HG03280 (cell line): Measurements from ENCODE around the gene TFB2M.
"Not testable (repeated sequence)": the region's sequence is repeated elsewhere in the genome, so short reads cannot be mapped to it uniquely, and the experiment has no call there.

ENCODE experiments used
- ATAC-seq: cut with Tn5 transposase; IDR thresholded peaks from one replicate; pipeline ENCODE4 v1.9.1; 2021; ENCODE audit warnings: mild to moderate bottlenecking, moderate library complexity; ENCODE audit not compliant: unreplicated experiment

The TFB2M gene, protein sequence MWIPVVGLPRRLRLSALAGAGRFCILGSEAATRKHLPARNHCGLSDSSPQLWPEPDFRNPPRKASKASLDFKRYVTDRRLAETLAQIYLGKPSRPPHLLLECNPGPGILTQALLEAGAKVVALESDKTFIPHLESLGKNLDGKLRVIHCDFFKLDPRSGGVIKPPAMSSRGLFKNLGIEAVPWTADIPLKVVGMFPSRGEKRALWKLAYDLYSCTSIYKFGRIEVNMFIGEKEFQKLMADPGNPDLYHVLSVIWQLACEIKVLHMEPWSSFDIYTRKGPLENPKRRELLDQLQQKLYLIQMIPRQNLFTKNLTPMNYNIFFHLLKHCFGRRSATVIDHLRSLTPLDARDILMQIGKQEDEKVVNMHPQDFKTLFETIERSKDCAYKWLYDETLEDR

DNA sequence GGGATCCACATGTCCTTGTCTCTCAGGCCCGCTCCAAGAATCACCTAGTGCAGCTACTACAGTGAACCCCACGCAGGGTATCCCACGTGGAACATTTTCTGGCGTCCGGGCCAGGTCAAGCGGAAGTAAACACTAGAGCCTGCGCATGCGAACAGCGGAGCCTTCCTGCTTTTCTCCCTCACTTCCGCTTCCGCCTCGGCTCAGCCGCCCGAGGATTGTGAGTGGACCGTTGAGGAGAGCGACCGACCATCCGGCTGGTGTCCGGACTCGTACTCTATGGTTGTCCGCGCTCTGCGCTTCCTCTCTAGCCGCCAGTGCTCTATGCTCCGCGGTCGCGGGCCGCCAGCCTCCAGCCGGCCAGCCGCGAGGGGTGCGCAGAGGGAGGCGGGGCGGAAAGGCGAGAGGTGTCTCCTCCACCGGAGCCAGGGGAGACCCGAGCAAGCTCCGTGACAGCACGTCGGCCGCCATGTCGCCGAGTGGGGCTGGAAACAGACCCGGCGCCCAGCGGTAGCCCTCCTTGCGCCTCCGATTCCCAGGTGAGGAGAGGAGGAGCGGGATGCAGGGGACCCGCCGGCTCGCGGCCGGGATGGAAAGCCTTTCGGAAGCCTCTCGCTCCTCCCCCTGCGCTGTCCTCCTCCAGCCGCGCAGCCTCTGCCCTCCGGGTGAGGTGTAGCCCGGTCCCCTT lies at the start of gene TFB2M, which contains the start of gene CNST:
Gene TFB2M (minus strand): TSS at position 134 of the 685 bp plus-strand sequence. CDS start 123 bp downstream, at position 11.
Gene CNST (plus strand): TSS at position 329 of the 685 bp plus-strand sequence. CDS start 25,107 bp downstream, outside the sequence.
- ATAC-seq: peak; percentile 95

DNA sequence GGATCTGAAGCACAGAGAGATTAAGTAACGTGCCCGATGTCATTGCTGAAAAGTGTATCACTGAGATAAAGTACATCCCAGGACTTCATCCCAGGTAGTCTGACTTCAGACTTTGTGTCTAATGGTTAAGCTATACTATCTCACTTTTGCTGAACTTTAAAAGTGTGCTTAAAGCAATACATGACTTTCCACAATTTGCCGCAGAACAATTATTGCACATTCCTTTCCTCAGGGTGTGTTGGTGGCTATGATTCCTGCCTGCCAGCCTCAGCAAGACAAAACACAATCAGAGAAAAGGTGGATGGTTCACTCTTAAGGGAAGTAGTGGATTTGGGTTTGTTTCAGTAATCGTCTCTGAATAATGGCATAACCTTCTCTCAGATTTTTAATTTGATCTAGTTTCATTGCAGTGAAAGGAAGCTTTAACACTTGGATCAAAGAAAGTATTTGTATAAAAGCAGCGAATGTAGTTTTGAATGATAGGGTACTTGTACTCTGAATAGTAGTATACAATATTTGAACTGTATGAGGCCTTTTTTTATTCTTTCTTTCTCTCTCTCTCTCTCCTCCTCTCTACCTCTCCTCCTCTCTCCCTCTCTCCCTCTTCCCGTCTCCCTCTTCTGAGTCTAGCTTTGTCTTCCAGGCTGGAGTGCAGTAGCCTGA lies 47.2 kb upstream of the TFB2M start:
- ATAC-seq: no peak

DNA sequence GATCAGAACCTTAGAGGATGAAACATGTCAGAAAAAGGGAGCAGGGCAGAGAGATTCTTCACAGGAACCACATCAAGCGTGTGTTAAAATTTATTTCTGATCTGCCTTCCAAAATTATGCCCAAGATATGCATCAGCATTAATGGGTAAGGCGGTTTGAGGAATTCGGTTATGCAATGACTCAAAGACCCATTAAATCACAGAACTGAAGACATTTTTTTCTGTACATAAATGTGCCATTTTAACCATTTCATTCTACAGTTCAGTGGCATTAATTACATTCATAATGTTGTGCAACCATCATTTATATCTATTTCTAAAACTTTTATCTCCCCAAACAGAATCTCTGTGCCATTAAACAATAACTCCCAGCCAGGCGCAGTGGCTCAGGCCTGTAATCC lies 43.6 kb upstream of the TFB2M start:
- ATAC-seq: no peak

DNA sequence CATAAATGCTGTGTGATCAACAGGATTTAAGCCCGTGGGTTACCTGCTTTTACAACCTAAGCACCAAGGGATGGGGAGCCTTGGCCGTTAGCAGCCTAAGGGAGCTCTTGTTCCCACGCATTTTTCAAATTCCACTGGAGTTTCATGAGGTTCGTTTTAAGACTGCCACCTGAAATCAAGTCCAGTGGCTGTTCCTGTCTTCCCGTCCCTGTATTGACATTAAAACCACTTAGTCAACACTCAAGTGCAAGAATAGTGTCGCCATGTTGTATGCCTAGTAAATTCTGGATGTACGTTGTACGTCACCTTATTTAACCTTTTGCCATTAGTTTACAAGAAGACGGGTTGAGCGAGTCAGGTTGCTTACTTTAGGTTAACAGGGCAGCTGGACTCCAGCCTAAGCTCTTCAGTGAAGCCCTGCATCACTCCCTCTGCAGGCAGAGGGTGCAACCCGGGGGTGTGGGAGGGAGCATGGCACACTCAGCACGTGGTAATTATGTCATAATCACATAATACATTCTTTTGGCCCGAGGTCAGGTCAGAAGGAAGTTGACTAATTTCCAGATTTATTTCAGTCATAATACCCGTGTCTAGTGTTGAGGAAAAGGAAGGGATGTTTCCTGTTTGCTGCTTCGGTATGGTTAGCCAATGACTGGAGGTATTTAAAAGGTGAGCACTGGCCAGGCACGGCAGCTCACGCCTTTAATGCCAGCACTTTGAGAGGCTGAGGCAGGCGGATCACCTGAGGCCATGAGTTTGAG lies 42.7 kb upstream of the TFB2M start:
- ATAC-seq: no peak

DNA sequence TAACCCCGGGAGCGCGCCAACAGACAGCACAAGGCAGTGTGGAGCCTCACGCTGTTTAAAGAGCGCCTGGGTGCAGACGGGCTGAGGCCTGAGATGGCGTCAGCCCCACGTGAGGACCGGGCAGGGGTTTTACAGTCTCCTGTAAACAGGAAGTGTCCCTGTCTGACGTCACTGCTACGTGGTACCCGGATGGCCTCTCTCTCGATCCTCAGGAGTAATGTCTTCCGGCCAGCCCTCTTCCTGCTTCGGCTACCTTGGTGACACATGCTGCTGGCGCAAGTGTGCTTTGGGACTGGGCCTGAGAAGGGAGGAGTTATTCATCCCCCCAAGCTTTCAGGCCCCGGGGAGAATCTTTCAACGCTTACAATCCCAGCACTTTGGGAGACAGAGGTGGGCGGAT lies 41.4 kb upstream of the TFB2M start:
- no peak for ATAC-seq

DNA sequence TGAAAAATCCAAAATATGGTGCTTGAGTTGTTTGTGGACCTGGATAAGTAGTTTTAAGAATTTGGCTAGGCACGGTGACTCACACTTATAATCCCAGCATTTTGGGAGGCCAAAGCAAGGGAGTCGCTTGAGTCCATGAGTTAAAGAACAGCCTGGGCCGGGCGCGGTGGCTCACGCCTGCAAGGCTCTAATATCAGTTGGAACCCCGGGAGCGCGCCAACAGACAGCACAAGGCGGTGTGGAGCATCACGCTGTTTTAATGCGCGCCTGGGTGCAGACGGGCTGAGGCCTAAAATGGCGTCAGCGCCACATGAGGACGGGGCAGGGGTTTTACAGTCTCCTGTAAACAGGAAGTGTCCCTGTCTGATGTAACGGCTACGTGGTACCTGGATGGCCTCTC lies 39.2 kb upstream of the TFB2M start:
- not testable (repeated sequence) for ATAC-seq

DNA sequence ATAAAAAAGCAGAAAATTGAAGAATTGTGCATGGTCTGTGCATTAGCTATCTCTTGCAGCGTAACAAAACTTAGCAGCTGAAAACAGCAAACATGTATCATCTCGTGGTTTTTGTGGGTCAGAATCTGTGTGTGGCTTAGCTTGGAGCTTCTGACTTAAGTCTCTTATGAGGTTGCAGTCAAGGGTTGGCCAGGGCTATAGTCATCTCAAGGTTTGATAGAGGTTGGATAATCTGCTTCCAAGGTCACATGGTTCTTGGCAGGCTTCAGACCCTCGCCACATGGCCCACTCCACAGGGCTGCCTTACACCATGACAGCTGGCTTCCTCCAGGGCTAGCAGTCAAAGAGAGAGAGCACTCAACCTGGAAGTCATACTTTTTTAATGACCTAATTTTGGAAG lies 36.1 kb upstream of the TFB2M start:
- no peak for ATAC-seq

DNA sequence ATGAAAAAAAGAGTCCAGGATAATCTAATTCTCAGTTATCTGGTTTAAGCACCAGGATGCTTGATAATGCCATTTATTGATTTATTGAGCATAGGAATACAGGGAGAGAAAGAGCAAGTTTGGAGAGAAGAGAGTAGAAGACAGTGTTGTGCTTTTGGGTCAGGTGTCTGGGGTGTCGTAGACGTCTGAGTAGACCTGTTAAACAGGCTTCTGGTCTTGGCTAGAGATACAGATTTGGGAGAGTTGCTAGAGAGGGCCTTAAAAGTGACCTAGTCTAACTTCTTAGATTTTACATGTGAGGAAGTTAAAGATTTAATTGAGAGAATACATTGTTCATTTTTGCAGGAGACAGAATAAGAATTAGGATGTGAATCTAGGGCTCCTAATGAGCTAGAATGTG lies 34.5 kb upstream of the TFB2M start:
- ATAC-seq: no peak

DNA sequence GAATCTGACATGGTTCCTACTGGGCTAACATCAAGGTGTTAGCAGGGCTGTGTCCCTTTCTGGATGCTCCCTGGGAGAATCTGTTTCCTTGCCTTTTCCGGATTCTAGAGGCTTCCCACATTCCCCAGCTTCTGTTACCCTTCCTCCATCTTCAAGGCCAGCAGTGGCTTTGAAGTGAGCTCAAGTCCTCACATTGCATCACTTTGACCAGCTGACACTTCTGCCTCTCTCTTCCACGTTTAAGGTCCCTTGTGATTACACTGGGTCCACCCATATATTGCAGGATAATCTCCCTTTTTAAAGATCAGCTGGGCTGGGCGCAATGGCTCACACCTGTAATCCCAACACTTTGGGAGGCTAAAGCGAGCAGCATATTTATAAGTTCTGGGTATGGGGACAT lies 33.3 kb upstream of the TFB2M start:
- no peak for ATAC-seq

DNA sequence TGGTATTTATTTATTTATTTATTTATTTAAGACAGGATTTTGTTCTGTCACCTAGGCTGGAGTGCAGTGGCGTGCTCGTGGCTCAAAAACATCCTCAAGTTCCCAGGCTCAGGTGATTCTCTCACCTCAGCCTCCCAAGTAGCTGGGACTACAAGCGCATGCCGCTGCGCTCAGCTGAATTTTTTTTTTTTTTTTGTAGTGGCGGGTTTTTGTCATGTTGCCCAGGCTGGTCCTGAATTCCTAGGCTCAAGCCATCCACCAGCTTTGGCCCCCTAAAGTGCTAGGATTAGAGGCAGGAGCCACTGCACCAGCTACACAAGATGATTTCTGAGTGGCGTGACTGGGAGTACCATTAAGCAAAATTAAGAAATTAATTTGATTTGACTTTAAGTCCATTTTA lies 31.9 kb upstream of the TFB2M start:
- no peak for ATAC-seq

DNA sequence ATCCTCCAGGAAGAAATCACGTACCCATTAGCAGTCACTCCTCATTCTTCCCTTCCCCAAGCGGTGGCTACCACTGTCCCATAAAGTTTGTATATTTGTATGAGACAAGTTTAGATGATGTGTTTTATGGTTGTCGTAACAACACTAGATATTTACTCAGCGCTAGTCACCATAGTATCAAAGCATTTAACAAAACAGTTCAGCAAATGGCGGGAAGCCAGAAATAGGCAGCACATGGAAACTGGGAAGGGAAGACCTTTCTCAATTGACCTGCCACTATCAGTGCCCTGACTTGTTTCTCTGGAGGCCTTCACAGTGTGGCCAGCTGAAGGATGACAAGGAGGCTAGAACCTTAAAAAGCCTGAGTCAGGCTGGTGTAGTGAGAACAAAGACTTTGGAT lies 31.3 kb upstream of the TFB2M start:
- ATAC-seq: no peak

DNA sequence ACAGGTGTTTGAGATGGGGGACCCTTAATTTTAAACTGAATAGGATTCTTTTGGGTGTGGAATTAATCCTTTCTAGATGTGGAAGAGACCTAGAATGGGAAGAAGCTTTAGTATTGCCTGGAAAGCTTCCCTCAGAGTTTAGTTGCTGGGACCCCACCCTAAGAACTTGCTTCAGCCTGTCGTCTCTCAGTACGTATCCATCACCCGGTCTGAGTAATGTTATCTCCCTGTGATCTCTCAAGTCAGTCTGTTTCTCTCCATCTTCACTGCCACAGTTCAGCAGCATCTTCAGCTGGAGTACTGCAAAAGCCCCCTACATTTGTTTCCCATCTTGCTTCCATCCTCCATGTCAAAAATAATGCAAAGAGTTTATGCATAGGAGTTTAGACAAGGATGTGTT lies 29.1 kb upstream of the TFB2M start:
- no peak for ATAC-seq

DNA sequence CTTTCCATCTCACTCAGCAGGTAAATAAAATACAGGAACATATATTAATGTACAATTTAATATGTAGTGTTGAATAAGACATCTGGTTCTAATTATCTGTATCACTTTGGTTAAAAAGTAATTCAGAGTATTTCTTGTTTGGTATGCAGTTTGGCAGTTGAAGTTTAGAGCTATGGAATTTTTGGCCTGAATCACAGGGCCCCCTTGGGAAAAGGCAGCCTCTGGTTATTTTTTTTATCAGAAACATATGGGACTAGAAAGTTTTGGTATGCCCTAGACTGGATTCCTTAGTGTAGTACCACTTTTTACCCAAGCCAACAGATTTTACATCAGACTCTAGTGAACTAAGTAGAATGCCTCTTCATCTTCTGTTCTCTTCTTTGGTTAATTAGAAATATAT lies 26.6 kb upstream of the TFB2M start:
- no peak for ATAC-seq

DNA sequence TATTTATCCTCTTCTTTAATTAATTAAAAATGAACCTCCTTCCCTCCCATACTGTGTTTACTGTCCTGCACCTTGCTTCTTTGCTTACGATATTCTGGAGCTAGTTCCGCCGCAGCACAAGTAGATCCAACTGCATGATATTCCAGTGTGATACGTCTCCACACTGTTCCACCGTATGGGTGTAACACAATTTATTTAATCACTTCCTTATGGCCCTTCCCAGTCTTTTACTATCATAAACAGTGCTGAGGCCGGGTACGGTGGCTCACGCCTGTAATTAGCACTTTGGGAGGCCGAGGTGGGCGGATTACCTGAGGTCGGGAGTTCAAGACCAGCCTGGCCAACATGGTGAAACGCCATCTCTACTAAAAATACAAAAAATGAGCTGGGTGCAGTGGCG lies 25.9 kb upstream of the TFB2M start:
- peak; percentile 8 for ATAC-seq

DNA sequence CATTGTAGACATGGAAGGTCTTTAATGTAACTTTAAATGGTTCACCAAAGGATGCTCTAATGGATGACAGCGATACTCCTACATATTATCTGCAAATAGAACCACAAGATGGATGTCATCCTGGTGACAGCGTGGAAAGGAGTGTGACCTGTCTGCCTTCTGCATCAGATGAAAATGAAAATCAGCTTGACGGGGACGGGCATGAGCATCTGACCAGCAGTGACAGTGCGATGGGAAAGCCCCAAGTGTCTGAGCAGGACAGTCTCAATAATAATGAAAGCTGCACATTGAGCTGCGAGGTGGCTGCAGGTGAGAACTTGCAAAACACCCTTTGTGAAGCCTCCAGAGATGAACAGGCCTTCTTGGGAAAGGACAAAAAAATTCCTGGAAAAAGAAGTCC lies 25.4 kb upstream of the TFB2M start:
- ATAC-seq: peak; percentile 91

DNA sequence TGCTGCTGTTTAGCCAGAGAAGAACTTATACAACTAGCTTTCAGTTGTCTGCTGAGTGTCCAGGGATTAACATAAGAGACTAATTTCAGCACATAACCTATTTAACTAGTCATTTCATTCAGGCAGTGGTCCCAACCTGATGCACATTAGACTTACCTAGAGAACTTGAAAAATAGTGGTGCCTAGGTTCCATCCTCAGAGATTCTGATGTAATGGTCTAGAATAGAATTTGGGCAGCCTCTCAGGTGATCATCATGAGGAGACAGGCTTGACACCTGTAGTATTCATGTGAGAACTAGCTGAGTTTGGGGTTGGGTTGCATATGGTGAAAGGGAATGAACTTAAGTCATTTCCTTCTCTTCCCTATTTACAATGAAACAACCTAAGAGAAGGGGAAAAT lies 25.0 kb upstream of the TFB2M start:
- ATAC-seq: peak; percentile 40

DNA sequence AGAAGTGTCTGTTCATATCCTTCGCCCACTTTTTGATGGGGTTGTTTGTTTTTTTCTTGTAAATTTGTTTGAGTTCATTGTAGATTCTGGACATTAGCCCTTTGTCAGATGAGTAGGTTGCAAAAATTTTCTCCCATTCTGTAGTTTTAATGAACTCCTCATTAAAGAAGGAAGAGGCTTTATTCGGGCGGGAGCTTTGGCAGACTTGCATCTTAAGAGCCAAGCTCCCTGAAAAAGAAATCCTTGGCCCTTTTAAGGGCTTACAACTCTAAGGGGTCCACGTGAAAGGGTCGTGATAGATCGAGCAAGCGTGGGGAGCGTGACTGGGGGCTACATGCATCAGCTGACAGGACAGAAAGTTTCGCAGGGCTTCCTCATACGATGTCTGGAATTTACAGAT lies 23.9 kb upstream of the TFB2M start:
- ATAC-seq: not testable (repeated sequence)

DNA sequence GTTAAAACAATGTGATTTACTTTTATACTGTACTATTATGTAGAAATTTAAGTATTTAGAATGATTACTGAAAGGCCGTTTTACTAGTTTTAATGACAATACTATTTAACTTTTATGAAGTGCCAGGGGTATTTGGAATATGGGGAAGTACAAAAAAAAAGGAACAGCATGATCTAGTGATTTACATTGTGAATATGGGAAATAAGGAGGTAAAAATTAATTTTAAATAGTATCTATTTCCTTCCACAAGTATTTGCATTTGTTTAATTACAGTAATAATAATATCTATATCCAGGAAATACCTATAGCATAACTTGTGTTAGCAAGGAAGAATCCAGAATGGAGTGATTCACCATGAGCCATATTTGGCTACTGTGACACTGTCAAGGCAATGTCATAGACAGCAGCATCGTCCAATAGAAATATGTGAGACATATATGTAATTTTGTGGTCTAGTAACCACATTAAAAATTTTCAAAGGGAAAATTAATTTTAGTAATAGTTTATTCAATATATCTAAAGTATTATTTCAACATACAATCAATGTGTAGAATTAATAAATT lies 22.2 kb upstream of the TFB2M start:
- no peak for ATAC-seq

DNA sequence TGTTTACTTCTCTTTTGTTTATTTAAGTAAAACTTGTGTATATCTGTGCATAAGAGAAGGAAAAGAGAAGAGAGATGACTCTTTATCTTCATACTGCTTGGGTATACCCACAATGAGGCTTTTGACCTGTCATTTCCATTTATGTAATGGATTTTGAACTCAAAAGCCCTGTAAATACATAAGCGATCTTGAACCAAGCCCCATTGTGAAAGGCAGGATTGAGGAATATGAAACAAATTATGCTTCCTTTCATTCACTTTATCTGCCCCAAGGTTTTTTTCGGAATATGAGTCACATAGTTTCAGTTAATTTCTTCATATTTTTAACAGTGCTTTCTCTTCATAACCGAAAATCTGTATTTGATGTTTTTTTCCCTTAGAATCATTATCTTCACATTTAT lies 21.5 kb upstream of the TFB2M start:
- ATAC-seq: no peak

DNA sequence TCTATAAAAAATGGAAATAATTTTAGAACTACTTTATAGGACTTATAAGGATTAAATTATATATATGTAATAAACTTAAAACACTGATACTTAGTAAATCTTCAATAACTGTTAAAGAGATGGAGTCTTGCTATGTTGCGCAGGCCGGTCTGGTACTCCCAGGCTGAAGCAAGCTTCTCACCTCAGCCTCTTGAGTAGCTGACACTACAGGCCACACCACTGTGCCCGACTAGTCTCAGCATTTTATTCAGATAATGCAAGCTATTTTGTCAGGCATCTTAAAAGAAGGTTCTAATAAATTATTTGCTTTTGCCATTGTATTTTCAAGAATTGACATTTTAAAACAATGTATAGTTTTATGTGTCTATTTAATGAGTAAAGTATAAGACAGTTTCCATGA lies 21.0 kb upstream of the TFB2M start:
- no peak for ATAC-seq
